Stimulated activated CD4-positive, alpha-beta T cell treated with anti-CD3 and anti-CD28 coated beads, Interleukin-4, amount 100 ng/mL, for 1 hour (primary cell): ENCODE data around the gene SLC25A13.

Experiments
- DNase-seq: peaks from one replicate; pipeline ENCODE4 v3.0.0-alpha.2; 2020

The SLC25A13 gene

GRCh38 chr7:96144260-96144526 is 177.7 kb downstream of the SLC25A13 start:
- no peak for DNase-seq

- no peak for DNase-seq
Measured at GRCh38 chr7:96143495-96144259, 178.2 kb downstream of the SLC25A13 start.

- no peak for DNase-seq
Measured at GRCh38 chr7:96136600-96137239, 185.2 kb downstream of the SLC25A13 start.

GRCh38 chr7:96135241-96135640 is 186.7 kb downstream of the SLC25A13 start:
- no peak for DNase-seq

- no peak for DNase-seq
Measured at GRCh38 chr7:96131525-96131924, 190.4 kb downstream of the SLC25A13 start.

- no peak for DNase-seq
Measured at GRCh38 chr7:96127746-96128145, 194.2 kb downstream of the SLC25A13 start.

GRCh38 chr7:96126382-96126781 is 195.5 kb downstream of the SLC25A13 start:
- DNase-seq, result no peak

GRCh38 chr7:96122746-96123145 is 199.2 kb downstream of the SLC25A13 start:
- DNase-seq, result no peak

GRCh38 chr7:96121752-96122151 is 200.1 kb downstream of the SLC25A13 start:
- DNase-seq, result no peak

GRCh38 chr7:96120445-96121225 is 201.3 kb downstream of the SLC25A13 start:
- no peak for DNase-seq

- DNase-seq, result no peak
Measured at GRCh38 chr7:96118449-96119001, 203.4 kb downstream of the SLC25A13 start.

- no peak for DNase-seq
Measured at GRCh38 chr7:96116173-96116572, 205.7 kb downstream of the SLC25A13 start.

- no peak for DNase-seq
Measured at GRCh38 chr7:96114190-96114589, 207.7 kb downstream of the SLC25A13 start.

GRCh38 chr7:96111405-96111804 is 210.5 kb downstream of the SLC25A13 start:
- DNase-seq, result no peak

GRCh38 chr7:96104984-96105383 is 216.9 kb downstream of the SLC25A13 start:
- DNase-seq, result no peak

GRCh38 chr7:96102096-96102811 is 219.6 kb downstream of the SLC25A13 start:
- no peak for DNase-seq

GRCh38 chr7:96100737-96101136 is 221.2 kb downstream of the SLC25A13 start:
- no peak for DNase-seq

- no peak for DNase-seq
Measured at GRCh38 chr7:96097835-96098234, 224.1 kb downstream of the SLC25A13 start.

GRCh38 chr7:96093435-96093834 is 228.5 kb downstream of the SLC25A13 start:
- DNase-seq, result no peak

- DNase-seq, result no peak
Measured at GRCh38 chr7:96090756-96091155, 231.1 kb downstream of the SLC25A13 start.

- DNase-seq, result no peak
Measured at GRCh38 chr7:96089511-96089910, 232.4 kb downstream of the SLC25A13 start.

- DNase-seq, result no peak
Measured at GRCh38 chr7:96088579-96088978, 233.3 kb downstream of the SLC25A13 start.

- no peak for DNase-seq
Measured at GRCh38 chr7:96085953-96086352, 235.9 kb downstream of the SLC25A13 start.
